Tibial nerve (tissue), 4 donors: ENCODE data around the gene NPSR1.

Experiments
- EP300 ChIP-seq, 2 donors: sonication (generic); formaldehyde crosslinking; IDR thresholded peaks; one replicate each; pipeline ENCODE4 v1.6.1; 2017; ENCODE audit warnings: antibody characterized with exemption in 2 of 2, mild to moderate bottlenecking in 1 of 2
- POLR2A ChIP-seq, 2 donors: fragments of 450-650 bp; IDR thresholded peaks; one replicate each; pipeline ENCODE4 v1.6.1; 2017; ENCODE audit warnings: antibody characterized with exemption in 2 of 2, mild to moderate bottlenecking in 2 of 2, moderate library complexity in 2 of 2
- TF ChIP-seq, protein P1 (sequence below), 5 experiments: fragments of 200-600 bp in 3 of 5; fragments of 450-650 bp in 2 of 5; sonication (generic) in 3 of 5; IDR thresholded peaks; one replicate each; pipeline ENCODE4 v1.5.1; 2016 to 2019; ENCODE audit warnings: antibody characterized with exemption in 5 of 5, mild to moderate bottlenecking in 3 of 5, moderate library complexity in 2 of 5

DNA sequence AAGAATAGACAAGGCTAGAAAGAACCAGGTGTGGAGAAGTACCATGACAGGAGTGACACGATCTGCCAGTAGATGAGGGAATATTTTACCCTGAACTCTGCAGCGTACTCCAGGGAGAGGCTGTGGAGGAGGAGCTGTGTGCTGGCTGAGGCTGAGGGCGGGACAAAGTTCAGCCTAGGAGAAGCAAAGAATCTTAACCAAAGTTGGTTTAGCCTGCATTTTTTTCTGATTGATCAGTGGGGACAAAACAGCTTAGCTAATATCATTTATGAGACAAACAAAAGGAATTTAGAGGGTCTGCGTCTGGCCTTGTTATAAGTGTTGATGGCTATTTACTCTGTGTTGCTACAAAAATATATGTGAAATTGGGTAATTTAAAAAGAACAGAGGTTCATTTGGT is 5.2 kb upstream of the NPSR1 start:
- TF ChIP-seq, protein P1, sequence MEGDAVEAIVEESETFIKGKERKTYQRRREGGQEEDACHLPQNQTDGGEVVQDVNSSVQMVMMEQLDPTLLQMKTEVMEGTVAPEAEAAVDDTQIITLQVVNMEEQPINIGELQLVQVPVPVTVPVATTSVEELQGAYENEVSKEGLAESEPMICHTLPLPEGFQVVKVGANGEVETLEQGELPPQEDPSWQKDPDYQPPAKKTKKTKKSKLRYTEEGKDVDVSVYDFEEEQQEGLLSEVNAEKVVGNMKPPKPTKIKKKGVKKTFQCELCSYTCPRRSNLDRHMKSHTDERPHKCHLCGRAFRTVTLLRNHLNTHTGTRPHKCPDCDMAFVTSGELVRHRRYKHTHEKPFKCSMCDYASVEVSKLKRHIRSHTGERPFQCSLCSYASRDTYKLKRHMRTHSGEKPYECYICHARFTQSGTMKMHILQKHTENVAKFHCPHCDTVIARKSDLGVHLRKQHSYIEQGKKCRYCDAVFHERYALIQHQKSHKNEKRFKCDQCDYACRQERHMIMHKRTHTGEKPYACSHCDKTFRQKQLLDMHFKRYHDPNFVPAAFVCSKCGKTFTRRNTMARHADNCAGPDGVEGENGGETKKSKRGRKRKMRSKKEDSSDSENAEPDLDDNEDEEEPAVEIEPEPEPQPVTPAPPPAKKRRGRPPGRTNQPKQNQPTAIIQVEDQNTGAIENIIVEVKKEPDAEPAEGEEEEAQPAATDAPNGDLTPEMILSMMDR (IDR thresholded peaks at IDR 0.05) = no peak
- TF ChIP-seq POLR2A (IDR thresholded peaks at IDR 0.05) (no peak), EP300 (IDR thresholded peaks at IDR 0.05) (no peak)
